Astrocyte of the cerebellum (primary cell): Measurements from ENCODE around the gene SEC16A.

Source experiments
- DNase-seq: peaks from one replicate; pipeline ENCODE4 v3.0.0-alpha.2; 2011; ENCODE audit warnings: low read depth
- H3K4me3 ChIP-seq: 2 replicates; pipeline ENCODE4 v1.5.1; 2011; ENCODE audit warnings: mild to moderate bottlenecking, low read depth, low read length, moderate library complexity
- CTCF ChIP-seq: IDR thresholded peaks from 2 replicates; pipeline ENCODE4 v1.5.1; 2012; ENCODE audit warnings: low read length, low read depth, moderate library complexity, mild to moderate bottlenecking; ENCODE audit errors: missing control alignments
- in situ Hi-C: cut with HindIII; loops from 2 replicates; pipeline ENCODE4 v1.10.0; 2017; ENCODE audit warnings: low sequenced_read_pairs

The SEC16A gene

DNA sequence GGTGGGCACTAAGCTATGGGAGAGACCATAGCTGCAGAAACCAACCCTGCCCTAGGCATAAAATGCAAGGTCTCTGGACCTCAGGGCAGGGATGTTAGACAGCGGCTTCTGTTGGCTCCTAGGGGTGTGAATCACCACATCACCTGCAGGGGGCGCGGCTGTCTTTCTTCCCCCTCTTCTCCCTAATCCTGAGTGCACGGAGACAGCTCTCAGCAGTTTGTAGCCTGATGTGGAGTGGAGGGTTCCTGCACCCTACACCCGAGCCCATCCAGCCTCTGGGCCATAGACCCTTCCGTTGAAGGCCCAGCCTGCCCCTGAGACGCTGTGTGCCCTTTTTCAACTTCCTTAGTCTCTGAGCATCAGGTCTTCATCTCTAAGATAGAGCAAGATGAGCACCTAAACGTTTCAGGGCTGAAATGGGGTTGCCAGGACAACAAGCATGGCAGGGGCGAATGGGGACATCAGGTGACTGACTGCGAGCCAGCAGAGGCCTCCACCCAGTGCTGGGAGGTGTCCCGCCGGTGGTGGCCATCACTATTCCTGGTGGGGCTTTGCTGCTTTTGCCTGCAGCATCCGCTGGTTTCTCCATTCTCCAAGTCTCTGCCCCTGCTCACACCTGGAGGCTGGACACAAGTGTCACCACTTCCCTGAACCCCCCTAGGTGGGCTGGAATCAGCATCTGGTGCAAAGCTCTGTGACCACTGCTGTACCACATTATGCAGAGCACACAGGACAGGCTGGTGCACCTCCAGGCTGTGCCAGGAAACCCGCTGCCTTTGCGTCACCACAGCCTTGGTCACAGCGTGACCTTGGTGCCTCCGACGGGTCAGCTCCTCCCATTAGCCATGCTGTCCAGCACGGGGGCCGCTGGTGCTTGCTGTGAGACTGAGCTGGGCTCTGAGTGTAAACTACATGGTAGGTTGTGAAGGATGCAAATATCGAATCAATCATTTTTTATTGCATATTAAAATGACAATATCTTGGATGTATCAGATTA is 2.5 kb upstream of the SEC16A start:
- DNase-seq, result peak; percentile 42
- peak; percentile 83 for TF ChIP-seq CTCF
- in situ Hi-C loops, result loop anchor here (5.0 kb wide), 3 partner anchors 72 to 157 kb away; no protein-coding TSS in a partner anchor
- no peak overlapping the region for H3K4me3 ChIP-seq

DNA sequence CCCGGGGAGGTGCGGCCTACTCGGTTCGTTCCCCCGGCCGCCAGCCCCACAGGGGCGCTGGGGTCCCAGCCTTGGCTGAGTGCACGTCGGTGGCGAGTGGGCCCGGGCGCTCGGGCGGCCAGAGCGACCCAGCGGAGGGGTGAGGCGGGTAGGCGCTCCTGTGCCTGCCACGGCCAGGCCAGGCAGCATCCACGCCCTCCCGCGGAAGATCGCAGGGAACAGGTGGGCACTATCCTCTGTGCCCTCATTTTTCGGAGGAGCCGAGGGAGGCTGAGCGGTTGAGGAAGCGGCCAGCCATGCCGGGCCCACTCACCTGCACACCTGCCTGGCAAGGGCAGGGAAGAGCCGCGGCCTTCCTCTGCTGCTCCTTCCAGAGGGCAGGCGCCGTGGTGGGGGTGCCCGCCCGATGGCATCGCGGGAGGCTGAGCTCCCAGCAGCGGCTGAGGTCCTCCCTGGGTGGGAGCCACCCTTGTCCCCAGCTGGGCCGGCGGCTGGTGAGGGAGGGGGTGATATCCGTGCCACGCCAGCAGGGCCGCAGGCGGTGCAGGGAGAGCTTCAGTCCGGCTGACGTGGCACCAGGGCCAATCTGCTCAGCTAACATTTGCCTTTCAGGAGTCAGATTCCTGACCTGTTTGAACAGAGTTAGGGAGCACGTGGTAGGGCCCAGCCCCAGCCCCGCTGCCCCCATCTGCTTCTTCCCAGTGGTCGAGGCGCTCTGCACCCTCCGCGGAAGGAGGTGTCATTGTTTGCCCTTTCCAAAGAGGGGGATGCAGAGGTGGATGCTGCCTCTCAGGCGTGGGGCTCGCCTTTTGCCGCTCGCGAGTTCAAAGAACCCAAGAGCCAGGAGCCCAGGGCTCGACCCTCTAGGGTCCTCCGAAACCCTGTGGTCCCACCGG is 1.6 kb upstream of the SEC16A start:
- no peak for DNase-seq
- in situ Hi-C loops, result loop anchor here (5.0 kb wide), 3 partner anchors 73 to 158 kb away; no protein-coding TSS in a partner anchor
- TF ChIP-seq CTCF, result no peak
- peak overlapping the region; percentile 54 for H3K4me3 ChIP-seq

DNA sequence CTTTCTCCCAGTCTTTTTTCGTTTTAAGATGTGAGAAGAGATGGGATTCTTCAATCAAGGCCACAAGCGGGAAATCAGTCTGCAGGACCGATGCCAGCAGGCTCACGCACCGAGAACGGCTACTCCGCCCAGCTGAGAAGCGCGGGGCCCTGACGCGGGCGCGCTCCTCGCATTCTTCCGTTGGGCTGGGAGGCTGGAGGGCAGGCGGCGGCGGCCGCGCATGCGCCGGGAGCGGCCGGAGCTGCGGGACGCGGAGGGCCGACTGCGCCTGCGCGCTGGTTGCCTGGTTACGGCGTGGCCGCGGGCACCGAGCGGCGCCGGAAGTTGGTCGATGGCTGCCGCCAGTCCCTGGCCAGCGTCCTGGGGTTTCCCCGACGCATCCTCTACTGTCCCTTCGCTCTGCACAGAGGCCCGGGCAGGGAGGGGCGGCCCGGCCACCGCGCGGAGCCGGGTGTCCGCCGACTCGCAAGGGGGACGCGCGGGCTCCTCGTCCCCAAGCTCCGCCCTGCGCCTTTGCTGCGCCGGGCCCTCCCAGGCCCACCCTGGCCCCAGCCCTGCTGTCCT is 831 bp upstream of the SEC16A start:
- in situ Hi-C loops, result no loop called here
- peak; percentile 54 for DNase-seq
- TF ChIP-seq CTCF, result no peak
- H3K4me3 ChIP-seq, result peak overlapping the region; percentile 54

- in situ Hi-C loops, result no loop called here
- TF ChIP-seq CTCF, result no peak
These were observed 621 bp downstream of the SEC16A start for GRCh38 chr9:136482046-136482792.

GRCh38 chr9:136481558-136481957 is 1.3 kb downstream of the SEC16A start:
- TF ChIP-seq CTCF, result no peak
- peak overlapping the region; percentile 92 for H3K4me3 ChIP-seq
- no peak for DNase-seq
- in situ Hi-C loops, result no loop called here

More at GRCh38 chr9:136482046-136482792, 621 bp downstream of the SEC16A start:
- DNase-seq, result no peak
- H3K4me3 ChIP-seq, result peak overlapping the region; percentile 92
